Lower leg skin (tissue), 3 donors: ENCODE results near the gene PLCD3.

ENCODE experiments used
- POLR2A ChIP-seq, 2 donors: fragments of 450-650 bp; IDR thresholded peaks; one replicate each; pipeline ENCODE4 v1.6.1; 2016 to 2017; ENCODE audit warnings: antibody characterized with exemption in 2 of 2, mild to moderate bottlenecking in 1 of 2, moderate library complexity in 1 of 2
- TF ChIP-seq, protein P1 (sequence below), 3 donors: fragments of 450-650 bp; IDR thresholded peaks; one replicate each; pipeline ENCODE4 v1.5.1; 2016; ENCODE audit warnings: antibody characterized with exemption in 3 of 3, mild to moderate bottlenecking in 3 of 3, moderate library complexity in 2 of 3

DNA sequence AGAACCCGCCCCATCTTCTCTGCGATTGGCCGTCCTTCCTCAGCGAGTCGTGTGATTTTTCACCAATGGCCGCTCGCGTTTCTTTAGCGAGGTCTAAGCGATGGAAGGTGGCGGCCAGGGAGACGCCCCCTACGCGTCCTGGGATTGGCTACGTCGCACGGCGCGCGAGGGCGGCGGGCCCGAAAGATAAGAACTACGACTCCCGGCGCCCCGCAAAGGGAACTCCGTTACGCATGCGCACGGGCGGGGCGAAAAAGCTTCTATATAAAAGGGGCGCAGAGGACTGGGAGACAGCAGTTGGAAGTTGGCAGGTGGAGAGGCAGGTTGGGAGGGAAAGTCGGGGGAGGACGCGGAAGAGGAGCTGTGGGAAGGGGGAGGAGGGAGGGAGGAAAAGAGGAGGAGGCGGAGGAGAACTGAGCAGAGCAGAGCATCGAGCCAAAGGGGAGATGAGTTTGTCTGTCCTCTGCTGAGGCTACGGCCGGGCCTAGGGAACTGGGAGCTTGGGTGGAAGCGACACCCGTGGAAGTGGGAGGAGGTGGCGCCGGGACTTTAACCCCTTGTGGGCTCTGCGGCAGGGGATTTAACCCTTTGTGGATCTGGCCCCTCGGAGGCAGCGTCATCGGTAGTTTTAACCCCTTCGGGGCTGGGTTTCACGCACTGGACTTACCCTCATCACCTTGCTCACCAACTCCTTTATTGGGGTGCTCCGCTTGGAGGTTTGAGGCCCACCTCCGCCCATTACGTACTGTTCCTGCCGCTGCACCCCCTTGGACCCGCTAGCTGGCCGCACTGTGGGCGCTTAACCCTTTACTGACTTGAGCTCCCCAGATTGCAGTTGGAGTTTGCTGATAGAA lies 16.1 kb upstream of the PLCD3 start, which contains the start of gene HEXIM1:
- peak in 1 of 2 donors; percentile 98 for TF ChIP-seq POLR2A (IDR thresholded peaks at IDR 0.05)
- TF ChIP-seq, protein P1, sequence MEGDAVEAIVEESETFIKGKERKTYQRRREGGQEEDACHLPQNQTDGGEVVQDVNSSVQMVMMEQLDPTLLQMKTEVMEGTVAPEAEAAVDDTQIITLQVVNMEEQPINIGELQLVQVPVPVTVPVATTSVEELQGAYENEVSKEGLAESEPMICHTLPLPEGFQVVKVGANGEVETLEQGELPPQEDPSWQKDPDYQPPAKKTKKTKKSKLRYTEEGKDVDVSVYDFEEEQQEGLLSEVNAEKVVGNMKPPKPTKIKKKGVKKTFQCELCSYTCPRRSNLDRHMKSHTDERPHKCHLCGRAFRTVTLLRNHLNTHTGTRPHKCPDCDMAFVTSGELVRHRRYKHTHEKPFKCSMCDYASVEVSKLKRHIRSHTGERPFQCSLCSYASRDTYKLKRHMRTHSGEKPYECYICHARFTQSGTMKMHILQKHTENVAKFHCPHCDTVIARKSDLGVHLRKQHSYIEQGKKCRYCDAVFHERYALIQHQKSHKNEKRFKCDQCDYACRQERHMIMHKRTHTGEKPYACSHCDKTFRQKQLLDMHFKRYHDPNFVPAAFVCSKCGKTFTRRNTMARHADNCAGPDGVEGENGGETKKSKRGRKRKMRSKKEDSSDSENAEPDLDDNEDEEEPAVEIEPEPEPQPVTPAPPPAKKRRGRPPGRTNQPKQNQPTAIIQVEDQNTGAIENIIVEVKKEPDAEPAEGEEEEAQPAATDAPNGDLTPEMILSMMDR (IDR thresholded peaks at IDR 0.05), result peak in 1 of 3 donors; percentile 64
